Activated T-cell treated with anti-CD3 and anti-CD28 coated beads for 4 hours (primary cell): ENCODE measurements around the gene NMT1.
A peak's percentile ranks its signal among the peaks of the same experiment; 100 is the strongest.
"Not testable (repeated sequence)": the region's sequence is repeated elsewhere in the genome, so short reads cannot be mapped to it uniquely, and the experiment has no call there.

ENCODE experiments used
- DNase-seq: peaks from one replicate; pipeline ENCODE4 v3.0.0-alpha.2; 2020

Gene NMT1

GRCh38 chr17:45038728-45039634, 22.1 kb upstream of the NMT1 start:
- DNase-seq, result no peak

GRCh38 chr17:45040459-45040858, 20.7 kb upstream of the NMT1 start:
- DNase-seq, result no peak

GRCh38 chr17:45042346-45043120, 18.6 kb upstream of the NMT1 start:
- DNase-seq, result no peak

- DNase-seq, result no peak
Measured at GRCh38 chr17:45043813-45044540, 17.1 kb upstream of the NMT1 start.

GRCh38 chr17:45046537-45047125, 14.5 kb upstream of the NMT1 start:
- no peak for DNase-seq

GRCh38 chr17:45048795-45049563, 12.1 kb upstream of the NMT1 start:
- DNase-seq, result no peak

- peak; percentile 19 for DNase-seq
Measured at GRCh38 chr17:45050481-45051059, 10.5 kb upstream of the NMT1 start.

GRCh38 chr17:45051060-45051719, 9.9 kb upstream of the NMT1 start, which contains the start of gene DCAKD:
Gene DCAKD, minus strand, starts transcription at chr17:45051632. Its CDS starts 16,747 bp downstream, at chr17:45034885.
- DNase-seq, result peak; percentile 72

GRCh38 chr17:45051720-45052051, 9.4 kb upstream of the NMT1 start:
- not testable (repeated sequence) for DNase-seq

GRCh38 chr17:45052052-45052772, 8.9 kb upstream of the NMT1 start:
- no peak for DNase-seq

GRCh38 chr17:45060382-45060796, 728 bp upstream of the NMT1 start:
- DNase-seq, result no peak

GRCh38 chr17:45061606-45062205, 589 bp downstream of the NMT1 start:
- DNase-seq, result no peak

GRCh38 chr17:45063198-45063597, 2.1 kb downstream of the NMT1 start:
- DNase-seq, result no peak

GRCh38 chr17:45067637-45068036, 6.5 kb downstream of the NMT1 start:
- DNase-seq, result no peak

GRCh38 chr17:45070001-45070400, 8.9 kb downstream of the NMT1 start:
- DNase-seq, result no peak

GRCh38 chr17:45070809-45071208, 9.7 kb downstream of the NMT1 start:
- no peak for DNase-seq

GRCh38 chr17:45073414-45074070, 12.4 kb downstream of the NMT1 start:
- no peak for DNase-seq

GRCh38 chr17:45077643-45078042, 16.5 kb downstream of the NMT1 start:
- no peak for DNase-seq

- no peak for DNase-seq
Measured at GRCh38 chr17:45081047-45081703, 20.1 kb downstream of the NMT1 start.
